H9 (cell line): ENCODE measurements around the gene FUCA1. TPM values are rescaled to one million over a fixed set of nuclear protein-coding genes. Genes with fewer than 3 reads are reported as not detected.

Source experiments
- DNase-seq: peaks from one replicate; pipeline ENCODE4 v3.0.0-alpha.2; 2017
- H2AFZ ChIP-seq: one replicate; pipeline ENCODE4 v1.6.1; 2013; ENCODE audit warnings: mild to moderate bottlenecking, low read length, control low read depth, moderate library complexity
- H2AK5ac ChIP-seq: 2 replicates; pipeline ENCODE4 v1.6.1; 2013; ENCODE audit warnings: low read length, control low read depth, mixed read lengths; ENCODE audit not compliant: insufficient read length
- H2BK120ac ChIP-seq: one replicate; pipeline ENCODE4 v1.6.1; 2013; ENCODE audit warnings: low read depth, mild to moderate bottlenecking, low read length, control low read depth, inconsistent platforms; ENCODE audit not compliant: poor library complexity, severe bottlenecking
- H2BK12ac ChIP-seq: 2 replicates; pipeline ENCODE4 v1.6.1; 2013; ENCODE audit warnings: low read length, control low read depth, mixed read lengths, low read depth; ENCODE audit not compliant: insufficient read length
- H2BK15ac ChIP-seq: 2 replicates; pipeline ENCODE4 v1.6.1; 2013; ENCODE audit warnings: low read depth, low read length, control low read depth
- H2BK20ac ChIP-seq: one replicate; pipeline ENCODE4 v1.6.1; 2013; ENCODE audit warnings: low read depth, mild to moderate bottlenecking, low read length, control low read depth, inconsistent platforms; ENCODE audit not compliant: poor library complexity, severe bottlenecking
- H2BK5ac ChIP-seq: 2 replicates; pipeline ENCODE4 v1.6.1; 2013; ENCODE audit warnings: low read length, control low read depth, mixed read lengths; ENCODE audit not compliant: insufficient read length
- H3K14ac ChIP-seq: 2 replicates; pipeline ENCODE4 v1.6.1; 2013; ENCODE audit warnings: low read length, control low read depth; ENCODE audit not compliant: insufficient read depth
- H3K18ac ChIP-seq: 2 replicates; pipeline ENCODE4 v1.6.1; 2013; ENCODE audit warnings: low read depth, mild to moderate bottlenecking, mixed read lengths, low read length, control low read depth; ENCODE audit not compliant: insufficient read length
- H3K23ac ChIP-seq: 2 replicates; pipeline ENCODE4 v1.6.1; 2013; ENCODE audit warnings: low read length, control low read depth, mixed read lengths, low read depth; ENCODE audit not compliant: insufficient read length
- H3K23me2 ChIP-seq: 2 replicates; pipeline ENCODE4 v1.6.1; 2013; ENCODE audit warnings: low read depth, mild to moderate bottlenecking, mixed read lengths, low read length, control low read depth; ENCODE audit not compliant: insufficient read length, poor library complexity, severe bottlenecking
- H3K27ac ChIP-seq: 2 replicates; pipeline ENCODE4 v1.5.1; 2013; ENCODE audit warnings: low read length, control low read depth, mixed read lengths, low read depth; ENCODE audit not compliant: insufficient read length
- H3K27me3 ChIP-seq: 2 replicates; pipeline ENCODE4 v1.6.1; 2013; ENCODE audit warnings: low read length, control low read depth, inconsistent platforms; ENCODE audit not compliant: insufficient read depth
- H3K4ac ChIP-seq: 2 replicates; pipeline ENCODE4 v1.6.1; 2013; ENCODE audit warnings: low read depth, mild to moderate bottlenecking, control low read depth, inconsistent platforms, low read length, moderate library complexity
- H3K4me1 ChIP-seq: 2 replicates; pipeline ENCODE4 v1.6.1; 2013; ENCODE audit warnings: low read length, control low read depth, inconsistent platforms; ENCODE audit not compliant: insufficient read depth
- H3K4me2 ChIP-seq: 2 replicates; pipeline ENCODE4 v1.6.1; 2013; ENCODE audit warnings: low read length, control low read depth, mixed read lengths; ENCODE audit not compliant: insufficient read length, insufficient read depth
- H3K56ac ChIP-seq: 2 replicates; pipeline ENCODE4 v1.6.1; 2013; ENCODE audit warnings: low read depth, mild to moderate bottlenecking, mixed read lengths, low read length, control low read depth; ENCODE audit not compliant: insufficient read length
- H3K79me1 ChIP-seq: 2 replicates; pipeline ENCODE4 v1.6.1; 2013; ENCODE audit warnings: low read depth, mild to moderate bottlenecking, moderate library complexity, low read length, control low read depth, inconsistent platforms; ENCODE audit not compliant: insufficient read depth, poor library complexity, severe bottlenecking
- H3K79me2 ChIP-seq: 2 replicates; pipeline ENCODE4 v1.6.1; 2013; ENCODE audit warnings: low read length, control low read depth, inconsistent platforms; ENCODE audit not compliant: insufficient read depth
- H3K9ac ChIP-seq: 2 replicates; pipeline ENCODE4 v1.6.1; 2013; ENCODE audit warnings: low read length, control low read depth, mixed read lengths; ENCODE audit not compliant: insufficient read length; ENCODE audit errors: extremely low read depth
- H3K9me3 ChIP-seq: one replicate; pipeline ENCODE4 v1.6.1; 2013; ENCODE audit warnings: low read depth, low read length, inconsistent platforms; ENCODE audit not compliant: control insufficient read depth
- H3T11ph ChIP-seq: one replicate; pipeline ENCODE4 v1.6.1; 2013; ENCODE audit warnings: mild to moderate bottlenecking, low read length, control low read depth, inconsistent platforms
- H4K20me1 ChIP-seq: one replicate; pipeline ENCODE4 v1.6.1; 2013; ENCODE audit not compliant: control insufficient read depth, insufficient read length, insufficient read depth
- H4K5ac ChIP-seq: 2 replicates; pipeline ENCODE4 v1.6.1; 2013; ENCODE audit warnings: low read depth, mild to moderate bottlenecking, mixed read lengths, low read length, control low read depth; ENCODE audit not compliant: insufficient read length
- H4K8ac ChIP-seq: replicated peaks from 2 replicates; pipeline ENCODE4 v1.6.1; 2013; ENCODE audit warnings: low read length, control low read depth, mixed read lengths, low read depth; ENCODE audit not compliant: insufficient read length
- H4K91ac ChIP-seq: 2 replicates; pipeline ENCODE4 v1.6.1; 2013; ENCODE audit warnings: low read depth, mild to moderate bottlenecking, moderate library complexity, mixed read lengths, low read length, control low read depth; ENCODE audit not compliant: insufficient read length
- H3K27ac Mint-ChIP-seq, 3 experiments: 2 replicates in 2 of 3; 3 replicates in 1 of 3; pipeline ENCODE4 v1.8.0; 2020 to 2021; ENCODE audit warnings: mixed read lengths in 3 of 3, mild to moderate bottlenecking in 1 of 3, moderate library complexity in 1 of 3
- H3K27me3 Mint-ChIP-seq: 2 replicates; pipeline ENCODE4 v1.8.0; 2021; ENCODE audit warnings: low read depth, mild to moderate bottlenecking, moderate library complexity, mixed read lengths
- H3K36me3 Mint-ChIP-seq, 3 experiments: 2 replicates in 2 of 3; 3 replicates in 1 of 3; pipeline ENCODE4 v1.8.0; 2020 to 2021; ENCODE audit warnings: low read depth in 3 of 3, mixed read lengths in 3 of 3; ENCODE audit not compliant: insufficient read depth in 1 of 3
- H3K4me1 Mint-ChIP-seq, 2 experiments: 2 replicates each; pipeline ENCODE4 v1.8.0; 2020; ENCODE audit warnings: mixed read lengths in 2 of 2
- H3K4me3 Mint-ChIP-seq, 2 experiments: 2 replicates in 1 of 2; 3 replicates in 1 of 2; pipeline ENCODE4 v1.8.0; 2020 to 2021; ENCODE audit warnings: mild to moderate bottlenecking in 2 of 2, mixed read lengths in 2 of 2, moderate library complexity in 1 of 2
- H3K9me3 Mint-ChIP-seq, 2 experiments: 2 replicates in 1 of 2; 3 replicates in 1 of 2; pipeline ENCODE4 v1.8.0; 2020; ENCODE audit warnings: mild to moderate bottlenecking in 2 of 2, mixed read lengths in 2 of 2, moderate library complexity in 1 of 2
- WGBS: extraction: QIAGEN DNeasy Blood & Tissue Kit; methylation state at CpG from one replicate; pipeline ENCODE4 v1.1.7; 2013; ENCODE audit warnings: missing lambda C conversion rate, low lambda C conversion rate, mixed read lengths; ENCODE audit not compliant: insufficient read length; ENCODE audit errors: extremely low coverage; 5-methylcytosine and 5-hydroxymethylcytosine counted together
- total RNA-seq: library from RNA; stranded (reverse); gene quantifications from 2 replicates; pipeline ENCODE4 v1.2.1, GENCODE V29; 2021
- TF ChIP-seq, protein P1 (sequence below): fragments of 200-600 bp; sonication (generic); conservative IDR thresholded peaks from 3 replicates; pipeline ENCODE4 v1.8.0; 2021; ENCODE audit warnings: antibody characterized with exemption, mild to moderate bottlenecking

FUCA1 gene
- total RNA-seq, 1 experiment from 2014 or later, result 9.1 TPM

DNA sequence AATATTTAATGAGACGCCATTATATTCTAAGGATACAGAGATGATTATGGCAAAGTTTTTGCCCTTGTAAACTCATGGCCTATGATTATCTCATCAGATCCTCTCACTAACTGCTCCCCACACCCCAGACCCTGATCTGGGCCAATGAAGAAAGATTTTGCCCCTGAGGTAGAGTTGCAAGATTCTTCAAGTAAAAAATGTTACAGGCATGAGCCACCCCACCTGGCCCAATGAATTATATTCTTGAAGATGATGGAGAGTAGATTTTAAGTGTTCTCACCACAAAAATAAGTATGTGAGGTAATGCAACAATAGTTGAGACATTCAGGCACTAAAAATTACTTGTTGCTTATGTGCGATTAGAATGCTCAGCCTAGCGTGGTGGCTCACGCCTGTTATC, 46.8 kb upstream of the FUCA1 start:
- H3K79me2 ChIP-seq, result no peaks in the 10 kb centered on the region
- H2AFZ ChIP-seq, result no peak overlapping the region
- H2BK5ac ChIP-seq, result no peak overlapping the region
- Mint-ChIP-seq H3K4me3 (no peak overlapping the region), H3K9me3 (no peaks in the 10 kb centered on the region), H3K36me3 (no peaks in the 10 kb centered on the region), H3K27ac (no peak overlapping the region), H3K4me1 (peaks cover 12 to 13% of the 10 kb centered on the region in 2 experiments), H3K27me3 (peaks cover 2% of the 10 kb centered on the region)
- H3K56ac ChIP-seq, result no peak overlapping the region
- no peak overlapping the region for H4K8ac ChIP-seq
- H3K79me1 ChIP-seq, result no peaks in the 10 kb centered on the region
- H3K4me1 ChIP-seq, result no peaks in the 10 kb centered on the region; the same call in 1 of the 2 replicates
- H3K4ac ChIP-seq, result no peak overlapping the region
- H3K27ac ChIP-seq, result no peak overlapping the region
- no peaks in the 10 kb centered on the region for H3K23me2 ChIP-seq
- H4K91ac ChIP-seq, result no peak overlapping the region
- H4K5ac ChIP-seq, result no peak overlapping the region
- no peak overlapping the region for H2BK15ac ChIP-seq
- TF ChIP-seq, protein P1, sequence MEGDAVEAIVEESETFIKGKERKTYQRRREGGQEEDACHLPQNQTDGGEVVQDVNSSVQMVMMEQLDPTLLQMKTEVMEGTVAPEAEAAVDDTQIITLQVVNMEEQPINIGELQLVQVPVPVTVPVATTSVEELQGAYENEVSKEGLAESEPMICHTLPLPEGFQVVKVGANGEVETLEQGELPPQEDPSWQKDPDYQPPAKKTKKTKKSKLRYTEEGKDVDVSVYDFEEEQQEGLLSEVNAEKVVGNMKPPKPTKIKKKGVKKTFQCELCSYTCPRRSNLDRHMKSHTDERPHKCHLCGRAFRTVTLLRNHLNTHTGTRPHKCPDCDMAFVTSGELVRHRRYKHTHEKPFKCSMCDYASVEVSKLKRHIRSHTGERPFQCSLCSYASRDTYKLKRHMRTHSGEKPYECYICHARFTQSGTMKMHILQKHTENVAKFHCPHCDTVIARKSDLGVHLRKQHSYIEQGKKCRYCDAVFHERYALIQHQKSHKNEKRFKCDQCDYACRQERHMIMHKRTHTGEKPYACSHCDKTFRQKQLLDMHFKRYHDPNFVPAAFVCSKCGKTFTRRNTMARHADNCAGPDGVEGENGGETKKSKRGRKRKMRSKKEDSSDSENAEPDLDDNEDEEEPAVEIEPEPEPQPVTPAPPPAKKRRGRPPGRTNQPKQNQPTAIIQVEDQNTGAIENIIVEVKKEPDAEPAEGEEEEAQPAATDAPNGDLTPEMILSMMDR, result no peak
- H3K23ac ChIP-seq, result no peak overlapping the region
- no peak overlapping the region for H2BK20ac ChIP-seq
- DNase-seq, result no peak
- no peaks in the 10 kb centered on the region for H3K27me3 ChIP-seq
- H2BK12ac ChIP-seq, result no peak overlapping the region
- no peak overlapping the region for H2BK120ac ChIP-seq
- no peak overlapping the region for H3K14ac ChIP-seq
- no peaks in the 10 kb centered on the region for H3K9me3 ChIP-seq
- H3T11ph ChIP-seq, result no peak overlapping the region
- no peak overlapping the region for H3K18ac ChIP-seq
- H4K20me1 ChIP-seq, result no peaks in the 10 kb centered on the region
- no peak overlapping the region for H3K9ac ChIP-seq
- no peak overlapping the region for H2AK5ac ChIP-seq
- no peak overlapping the region for H3K4me2 ChIP-seq
- no CpG with 5 or more reads among the region's 4 CpGs for WGBS
